Endothelial cell of umbilical vein (primary cell): Measurements from ENCODE around the gene FGFRL1.

Experiments
- CTCF ChIP-seq, 2 donors: IDR thresholded peaks; 1 replicate in 1 of 2; 2 replicates in 1 of 2; pipeline ENCODE4 v1.5.1; 2011; ENCODE audit warnings: low read length in 2 of 2, mild to moderate bottlenecking in 2 of 2, moderate library complexity in 2 of 2, control low read depth in 1 of 2, inconsistent platforms in 1 of 2, low read depth in 1 of 2; ENCODE audit not compliant: insufficient read depth in 1 of 2; ENCODE audit errors: extremely low read depth in 1 of 2
- MAX ChIP-seq: IDR thresholded peaks from 2 replicates; pipeline ENCODE4 v1.6.1; 2011; ENCODE audit not compliant: insufficient read depth, insufficient read length
- POLR2A ChIP-seq: IDR thresholded peaks from 2 replicates; pipeline ENCODE4 v1.6.1; 2012; ENCODE audit warnings: low read depth, mild to moderate bottlenecking, control low read depth, low read length
- POLR2AphosphoS5 ChIP-seq: IDR thresholded peaks from 2 replicates; pipeline ENCODE4 v1.6.1; 2012; ENCODE audit warnings: low read depth, mild to moderate bottlenecking, control low read depth, low read length, moderate library complexity; ENCODE audit not compliant: insufficient read depth

- TF ChIP-seq CTCF (IDR thresholded peaks at IDR 0.05; ENCODE audit: extremely low read depth in 1 of 2, insufficient read depth in 1 of 2, low read depth in 1 of 2, low read length in 2 of 2) (no peak), POLR2A (no peak), POLR2AphosphoS5 (no peak), MAX (no peak)
These were observed 29.1 kb upstream of the FGFRL1 start for GRCh38 chr4:982291-982690.
